NCI-H1048 (cell line): ENCODE data around the gene SBNO2.

Experiments
- DNase-seq: peaks from one replicate; lab custom pipeline; 2025; lab: John Stamatoyannopoulos, UW

SBNO2 gene

GRCh38 chr19:1105008-1105872 lies 68.8 kb downstream of the SBNO2 start:
- no peak for DNase-seq

- DNase-seq, result peak; percentile 51
Measured at GRCh38 chr19:1104311-1105007, 69.6 kb downstream of the SBNO2 start.

GRCh38 chr19:1103708-1104310 lies 70.3 kb downstream of the SBNO2 start, which contains the start of gene GPX4:
Gene GPX4, plus strand, starts transcription at chr19:1103994. Its CDS starts 50 bp downstream, at chr19:1104044.
- peak; percentile 96 for DNase-seq

- no peak for DNase-seq
Measured at GRCh38 chr19:1103132-1103707, 70.8 kb downstream of the SBNO2 start.

GRCh38 chr19:1102407-1103131 lies 71.5 kb downstream of the SBNO2 start:
- DNase-seq, result no peak

GRCh38 chr19:1101337-1101698 lies 72.8 kb downstream of the SBNO2 start:
- no peak for DNase-seq

GRCh38 chr19:1098177-1099051 lies 75.7 kb downstream of the SBNO2 start:
- no peak for DNase-seq

- no peak for DNase-seq
Measured at GRCh38 chr19:1097810-1098176, 76.3 kb downstream of the SBNO2 start.

- peak; percentile 92 for DNase-seq
Measured at GRCh38 chr19:1094978-1095701, 78.9 kb downstream of the SBNO2 start, which contains the start of gene POLR2E. Gene POLR2E, minus strand, starts transcription at chr19:1095375. Its CDS starts 60 bp downstream, at chr19:1095315.

GRCh38 chr19:1094655-1094977 lies 79.5 kb downstream of the SBNO2 start:
- DNase-seq, result no peak

GRCh38 chr19:1093811-1094553 lies 80.1 kb downstream of the SBNO2 start:
- DNase-seq, result no peak

GRCh38 chr19:1093330-1093729 lies 80.7 kb downstream of the SBNO2 start:
- no peak for DNase-seq

- no peak for DNase-seq
Measured at GRCh38 chr19:1091544-1092175, 82.4 kb downstream of the SBNO2 start.

- no peak for DNase-seq
Measured at GRCh38 chr19:1090731-1091543, 83.1 kb downstream of the SBNO2 start.

GRCh38 chr19:1089891-1090290 lies 84.2 kb downstream of the SBNO2 start:
- DNase-seq, result no peak

- no peak for DNase-seq
Measured at GRCh38 chr19:1089126-1089771, 84.8 kb downstream of the SBNO2 start.

- no peak for DNase-seq
Measured at GRCh38 chr19:1088416-1089010, 85.6 kb downstream of the SBNO2 start.
